ENCODE data around the gene CCNC.

DNA sequence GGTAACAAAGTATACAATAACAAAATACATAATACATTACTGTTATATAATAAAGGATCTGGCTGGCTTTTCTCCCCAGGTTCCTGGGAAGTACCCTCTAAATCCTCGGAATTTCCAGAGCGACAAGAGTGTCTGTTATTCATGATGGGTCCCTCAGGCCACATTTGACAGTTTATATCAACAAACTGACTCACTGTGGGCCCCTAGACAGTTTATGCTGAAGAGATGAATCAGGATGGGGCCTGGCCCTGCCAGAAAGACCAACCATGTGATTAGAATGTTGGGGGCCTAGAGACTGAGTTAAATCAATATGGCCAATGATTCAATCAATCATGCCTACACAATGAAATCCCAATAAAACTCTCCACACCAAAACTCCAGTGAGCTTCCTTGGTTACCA, 66.7 kb downstream of the CCNC start:
- TF ChIP-seq CTCF (IDR thresholded peaks at IDR 0.05) (no peak), POLR2A (IDR thresholded peaks at IDR 0.05) (no peak)
